Upper lobe of left lung (tissue), 6 donors: ENCODE measurements around the gene SELPLG. TPM values are rescaled to one million over a fixed set of nuclear protein-coding genes. Genes with fewer than 3 reads are reported as not detected.

Experiments used
- ATAC-seq, 2 donors: fragments of 200-7000 bp; cut with Tn5 transposase; one replicate each; pipeline ENCODE4 v1.9.1; 2022; ENCODE audit warnings: mild to moderate bottlenecking in 2 of 2, moderate library complexity in 2 of 2; ENCODE audit not compliant: low FRiP score in 2 of 2
- DNase-seq, 2 donors: peaks; one replicate each; pipeline ENCODE4 v3.0.0-alpha.2; 2019 to 2020
- H3K27ac ChIP-seq, 4 donors: fragments of 200-600 bp; sonication (generic); one replicate each; pipeline ENCODE4 v1.5.1; 2016 to 2019
- H3K27me3 ChIP-seq, 4 donors: fragments of 200-600 bp; sonication (generic); one replicate each; pipeline ENCODE4 v1.5.1; 2017 to 2019
- H3K36me3 ChIP-seq, 4 donors: fragments of 200-600 bp; sonication (generic); one replicate each; pipeline ENCODE4 v1.5.1; 2016 to 2019
- H3K4me1 ChIP-seq, 4 donors: fragments of 200-600 bp; sonication (generic); one replicate each; pipeline ENCODE4 v1.5.1; 2018 to 2019
- H3K4me3 ChIP-seq, 4 donors: fragments of 200-600 bp; sonication (generic); one replicate each; pipeline ENCODE4 v1.5.1; 2017 to 2019; ENCODE audit warnings: mild to moderate bottlenecking in 2 of 4, moderate library complexity in 1 of 4
- H3K9me3 ChIP-seq, 4 donors: fragments of 200-600 bp; sonication (generic); one replicate each; pipeline ENCODE4 v1.5.1; 2018 to 2019
- CTCF ChIP-seq, 6 experiments: fragments of 450-650 bp in 4 of 6; fragments of 200-600 bp in 2 of 6; sonication (generic) in 2 of 6; IDR thresholded peaks; one replicate each; pipeline ENCODE4 v1.5.1; 2016 to 2019; ENCODE audit warnings: antibody characterized with exemption in 6 of 6
- EP300 ChIP-seq, 4 donors: sonication (generic); formaldehyde crosslinking; IDR thresholded peaks; one replicate each; pipeline ENCODE4 v1.5.1; 2017; ENCODE audit warnings: antibody characterized with exemption in 4 of 4, control low read depth in 2 of 4
- POLR2A ChIP-seq, 4 donors: fragments of 450-650 bp; IDR thresholded peaks; one replicate each; pipeline ENCODE4 v1.5.1; 2016 to 2017; ENCODE audit warnings: antibody characterized with exemption in 4 of 4, mild to moderate bottlenecking in 2 of 4
- POLR2AphosphoS5 ChIP-seq, 2 donors: sonication (generic); formaldehyde crosslinking; IDR thresholded peaks; one replicate each; pipeline ENCODE4 v1.5.1; 2017; ENCODE audit warnings: antibody characterized with exemption in 2 of 2
- WGBS, 2 donors: methylation state at CpG; one replicate each; pipeline ENCODE4 v1.1.5; 2017 to 2018; 5-methylcytosine and 5-hydroxymethylcytosine counted together
- total RNA-seq, 6 donors: library from RNA; depleted of rRNA in 4 of 6; stranded (reverse); fragments of >200 nt in 4 of 6; gene quantifications; one replicate each; pipeline versions ENCODE4 v1.1.0 to v1.2.1, GENCODE V29; 2016 to 2021
- donor health status: DM: no; HTN: no; CAD: no; lungs with moderate emphysema.
- donor health status: DM: no; HTN: yes; CAD: no; lungs with severe emphysema.

Gene SELPLG
- total RNA-seq, 6 donors from 2014 or later, result 25.2 to 71.4 (median 42.5) TPM

- DNase-seq (no peak), ATAC-seq (no peak)
- no peaks in the 10 kb centered on the region for H3K36me3 ChIP-seq
- H3K27me3 ChIP-seq, result no peaks in the 10 kb centered on the region
- H3K4me1 ChIP-seq, result peaks cover 26 to 36% (median 28%) of the 10 kb centered on the region in 4 donors
- H3K9me3 ChIP-seq, result no peaks in the 10 kb centered on the region
- H3K27ac ChIP-seq, result peak overlapping the region in 1 of 4 donors; percentile 12
- WGBS, 2 donors, result 82 to 85% methylated on average over 8 of the region's 8 CpGs
- TF ChIP-seq EP300 (IDR thresholded peaks at IDR 0.05) (no peak), CTCF (IDR thresholded peaks at IDR 0.05) (no peak), POLR2AphosphoS5 (IDR thresholded peaks at IDR 0.05) (no peak), POLR2A (IDR thresholded peaks at IDR 0.05) (no peak)
- H3K4me3 ChIP-seq, result no peak overlapping the region
Measured at GRCh38 chr12:108612788-108613282, 20.9 kb downstream of the SELPLG start.

DNA sequence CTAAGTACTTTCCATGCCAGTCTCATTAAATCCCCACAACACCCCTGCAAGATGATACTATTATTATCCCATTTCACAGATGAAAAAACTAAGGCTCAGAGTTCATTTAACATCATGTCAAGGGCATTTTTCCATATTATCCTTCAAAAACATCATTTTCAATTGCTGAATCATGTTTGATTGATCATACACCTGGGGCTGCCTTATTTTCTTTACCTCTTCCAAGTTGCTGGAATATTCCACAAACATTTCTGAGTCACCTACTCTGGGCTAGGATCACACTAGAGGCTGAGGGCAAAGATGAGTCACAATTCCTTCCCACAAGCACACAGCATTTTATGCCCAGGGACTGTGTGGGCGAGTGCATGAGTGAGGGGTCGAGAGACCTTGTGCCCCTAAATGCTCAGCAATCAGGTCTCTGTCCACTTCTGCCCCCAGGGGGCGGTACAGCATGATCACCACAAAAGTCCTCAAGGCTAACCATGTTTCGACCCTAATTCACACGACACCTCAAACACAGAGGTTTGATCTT, 21.7 kb downstream of the SELPLG start:
- DNase-seq (no peak), ATAC-seq (peak in 1 of 2 donors; percentile 45)
- TF ChIP-seq EP300 (IDR thresholded peaks at IDR 0.05) (no peak), CTCF (IDR thresholded peaks at IDR 0.05) (peak; percentile 22 to 59 (median 46)), POLR2A (IDR thresholded peaks at IDR 0.05) (no peak), POLR2AphosphoS5 (IDR thresholded peaks at IDR 0.05) (peak in 1 of 2 donors; percentile 21)
- H3K4me3 ChIP-seq, result no peak overlapping the region
- no peaks in the 10 kb centered on the region for H3K9me3 ChIP-seq
- WGBS, 2 donors, result 57 to 67% methylated on average over 5 of the region's 5 CpGs
- H3K27ac ChIP-seq, result no peak overlapping the region
- H3K36me3 ChIP-seq, result no peaks in the 10 kb centered on the region
- H3K4me1 ChIP-seq, result peaks cover 17 to 27% (median 19%) of the 10 kb centered on the region in 4 donors
- no peaks in the 10 kb centered on the region for H3K27me3 ChIP-seq

GRCh38 chr12:108610856-108611605, 22.7 kb downstream of the SELPLG start:
- H3K4me1 ChIP-seq, result peaks cover 14 to 22% (median 16%) of the 10 kb centered on the region in 4 donors
- WGBS, 2 donors, result 86 to 87% methylated on average over 11 to 15 of the region's 15 CpGs
- H3K36me3 ChIP-seq, result no peaks in the 10 kb centered on the region
- H3K4me3 ChIP-seq, result no peak overlapping the region
- TF ChIP-seq EP300 (IDR thresholded peaks at IDR 0.05), result no peak
- TF ChIP-seq POLR2AphosphoS5 (IDR thresholded peaks at IDR 0.05), result no peak
- no peak for TF ChIP-seq POLR2A (IDR thresholded peaks at IDR 0.05)
- TF ChIP-seq CTCF (IDR thresholded peaks at IDR 0.05), result no peak
- no peaks in the 10 kb centered on the region for H3K27me3 ChIP-seq
- ATAC-seq, result no peak
- no peak overlapping the region for H3K27ac ChIP-seq
- no peak for DNase-seq
- no peaks in the 10 kb centered on the region for H3K9me3 ChIP-seq

DNA sequence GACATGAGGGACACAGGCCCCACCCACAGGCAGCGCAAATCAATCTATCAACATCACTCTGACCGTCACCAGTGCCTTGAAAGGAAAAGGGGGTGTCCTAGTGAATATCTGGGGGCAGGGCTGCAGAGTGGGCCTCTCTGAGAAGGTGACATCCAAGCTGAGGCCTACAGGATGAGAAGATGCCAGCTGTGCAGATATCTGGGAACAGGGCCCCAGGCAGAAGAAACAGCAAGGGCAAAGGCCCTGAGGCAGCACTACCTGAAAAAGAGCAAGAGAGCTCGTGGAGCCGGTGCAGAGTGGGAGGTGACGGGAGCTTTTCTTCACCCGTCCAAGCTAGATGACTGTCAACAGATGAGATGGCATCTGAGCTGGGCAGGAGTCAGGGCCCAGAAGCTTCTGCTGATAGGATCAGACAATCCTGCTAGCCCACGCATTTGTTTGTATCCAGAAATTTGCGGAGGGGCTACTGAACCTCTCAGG, 23.3 kb downstream of the SELPLG start:
- ATAC-seq (no peak), DNase-seq (no peak)
- H3K9me3 ChIP-seq, result no peaks in the 10 kb centered on the region
- no peaks in the 10 kb centered on the region for H3K27me3 ChIP-seq
- H3K4me1 ChIP-seq, result peaks cover 14 to 22% (median 16%) of the 10 kb centered on the region in 4 donors
- no peaks in the 10 kb centered on the region for H3K36me3 ChIP-seq
- WGBS, 2 donors, result 91 to 92% methylated on average over 8 of the region's 8 CpGs
- TF ChIP-seq POLR2AphosphoS5 (IDR thresholded peaks at IDR 0.05) (no peak), CTCF (IDR thresholded peaks at IDR 0.05) (no peak), POLR2A (IDR thresholded peaks at IDR 0.05) (no peak)
- no peak overlapping the region for H3K4me3 ChIP-seq
- peak overlapping the region in 2 of 4 donors; percentile 19 to 43 for H3K27ac ChIP-seq
